Astrocyte (in vitro differentiated cells and primary cell): Measurements from ENCODE around the gene TBRG4. TPM values are rescaled to one million over a fixed set of nuclear protein-coding genes. Genes with fewer than 3 reads are reported as not detected.

Source experiments
- DNase-seq: peaks from one replicate; pipeline ENCODE4 v3.0.0-alpha.2; 2010; ENCODE audit warnings: low read depth
- FAIRE-seq: peaks from 2 replicates; lab custom pipeline; 2011; peaks lifted over from hg19 to GRCh38; lab: Jason Lieb, UNC
- H2AFZ ChIP-seq: 2 replicates; pipeline ENCODE4 v1.6.0; 2012; ENCODE audit warnings: low read depth, low read length, inconsistent platforms
- H3K27ac ChIP-seq: 2 replicates; pipeline ENCODE4 v1.5.1; 2011; ENCODE audit warnings: low read depth, low read length, inconsistent platforms
- H3K27me3 ChIP-seq: 2 replicates; pipeline ENCODE4 v1.6.0; 2011; ENCODE audit warnings: low read length, inconsistent platforms; ENCODE audit not compliant: insufficient read depth
- H3K36me3 ChIP-seq: 2 replicates; pipeline ENCODE4 v1.5.1; 2011; ENCODE audit warnings: low read length, inconsistent platforms; ENCODE audit not compliant: insufficient read depth
- H3K4me1 ChIP-seq: 2 replicates; pipeline ENCODE4 v1.5.1; 2011; ENCODE audit warnings: low read length, inconsistent platforms; ENCODE audit not compliant: insufficient read depth
- H3K4me2 ChIP-seq: 2 replicates; pipeline ENCODE4 v1.6.0; 2012; ENCODE audit warnings: low read length, inconsistent platforms
- H3K4me3 ChIP-seq: 2 replicates; pipeline ENCODE4 v1.5.1; 2011; ENCODE audit warnings: low read depth, mild to moderate bottlenecking, low read length, inconsistent platforms; ENCODE audit not compliant: insufficient read depth
- H3K79me2 ChIP-seq: 2 replicates; pipeline ENCODE4 v1.6.0; 2012; ENCODE audit warnings: mild to moderate bottlenecking, low read length, inconsistent platforms; ENCODE audit not compliant: insufficient read depth
- H3K9ac ChIP-seq: 2 replicates; pipeline ENCODE4 v1.6.0; 2012; ENCODE audit warnings: mild to moderate bottlenecking, low read length, inconsistent platforms
- H3K9me3 ChIP-seq: 2 replicates; pipeline ENCODE4 v1.5.1; 2012; ENCODE audit warnings: low read depth, mild to moderate bottlenecking, low read length, inconsistent platforms; ENCODE audit not compliant: insufficient read depth
- H4K20me1 ChIP-seq: 2 replicates; pipeline ENCODE4 v1.6.0; 2012; ENCODE audit warnings: low read length, inconsistent platforms; ENCODE audit not compliant: insufficient read depth
- H3K27ac Mint-ChIP-seq: one replicate; pipeline ENCODE4 v1.8.0; 2021; ENCODE audit warnings: mild to moderate bottlenecking, mixed read lengths; ENCODE audit not compliant: unreplicated experiment
- H3K27me3 Mint-ChIP-seq: one replicate; pipeline ENCODE4 v1.8.0; 2021; ENCODE audit warnings: low read depth, mixed read lengths; ENCODE audit not compliant: unreplicated experiment
- H3K36me3 Mint-ChIP-seq: one replicate; pipeline ENCODE4 v1.8.0; 2021; ENCODE audit warnings: low read depth, mixed read lengths; ENCODE audit not compliant: unreplicated experiment
- H3K4me1 Mint-ChIP-seq: one replicate; pipeline ENCODE4 v1.8.0; 2021; ENCODE audit warnings: low read depth, mixed read lengths; ENCODE audit not compliant: unreplicated experiment
- H3K4me3 Mint-ChIP-seq: one replicate; pipeline ENCODE4 v1.8.0; 2021; ENCODE audit warnings: mild to moderate bottlenecking, moderate library complexity, mixed read lengths; ENCODE audit not compliant: unreplicated experiment
- H3K9me3 Mint-ChIP-seq: one replicate; pipeline ENCODE4 v1.8.0; 2021; ENCODE audit warnings: mild to moderate bottlenecking, mixed read lengths; ENCODE audit not compliant: unreplicated experiment
- EZH2 ChIP-seq: IDR thresholded peaks from 2 replicates; pipeline ENCODE4 v1.6.1; 2012; ENCODE audit warnings: mild to moderate bottlenecking, low read length, inconsistent platforms; ENCODE audit not compliant: insufficient read depth
- total RNA-seq: library from RNA; stranded (reverse); gene quantifications from 2 replicates; pipeline ENCODE4 v1.2.1, GENCODE V29; 2021
- TF ChIP-seq, protein P1 (sequence below): IDR thresholded peaks from 2 replicates; pipeline ENCODE4 v1.5.1; 2011; ENCODE audit warnings: low read depth, mild to moderate bottlenecking, inconsistent platforms, low read length, moderate library complexity; ENCODE audit not compliant: insufficient read depth

TBRG4 gene
- total RNA-seq, 1 donor from 2014 or later: 65.2 TPM

DNA sequence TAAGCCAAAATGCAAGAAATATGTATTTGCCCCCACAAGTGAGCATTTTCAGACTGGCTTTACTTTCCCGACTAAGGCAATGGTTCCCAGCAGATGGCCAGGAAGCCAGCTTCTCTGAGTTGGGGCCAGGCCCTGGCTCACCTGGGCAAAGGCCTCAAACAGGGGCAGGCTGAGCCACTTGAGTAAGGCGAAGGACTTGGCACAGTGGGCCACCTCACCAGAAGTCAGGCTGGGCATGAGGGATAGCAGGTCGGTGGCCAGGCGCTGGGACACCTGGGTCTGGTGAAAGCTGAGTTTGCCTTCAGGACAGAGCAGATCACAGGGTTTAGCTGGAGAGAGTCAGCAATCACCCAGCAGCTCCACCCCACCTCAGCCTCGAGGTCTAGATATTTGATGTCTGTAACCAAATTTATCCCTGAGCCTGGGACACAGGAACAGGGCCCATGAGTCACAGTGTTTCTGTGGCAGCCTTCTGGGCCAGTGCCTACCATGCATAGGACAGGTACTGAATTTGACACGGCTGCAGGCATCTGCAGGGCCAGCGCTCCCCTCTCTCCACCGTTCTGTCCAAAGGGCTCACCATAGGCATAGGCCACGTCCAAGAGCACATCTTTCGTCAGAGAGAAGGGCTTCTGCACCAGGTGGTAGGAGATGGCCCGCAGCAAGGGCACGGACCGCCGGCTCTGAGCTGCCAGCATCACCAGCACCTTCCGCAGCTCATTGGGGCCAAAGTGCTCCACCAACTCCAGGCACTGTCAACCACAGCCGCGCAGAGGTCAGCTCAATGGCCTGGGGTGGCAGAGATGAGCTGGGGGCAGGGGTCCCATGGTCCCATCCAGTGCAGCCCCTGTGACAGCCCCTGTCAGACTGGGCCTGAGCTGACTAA lies 7.3 kb downstream of the TBRG4 start:
- DNase-seq (no peak), FAIRE-seq (no peak)
- H3K27ac ChIP-seq: no peak overlapping the region
- peaks cover 56% of the 10 kb centered on the region for H3K79me2 ChIP-seq
- peaks cover 82% of the 10 kb centered on the region for H4K20me1 ChIP-seq
- H3K9me3 Mint-ChIP-seq: no peaks in the 10 kb centered on the region
- H2AFZ ChIP-seq: no peak overlapping the region
- no peak overlapping the region for H3K9ac ChIP-seq
- no peaks in the 10 kb centered on the region for H3K27me3 ChIP-seq
- peaks cover 6% of the 10 kb centered on the region for H3K36me3 Mint-ChIP-seq
- H3K4me3 Mint-ChIP-seq: no peak overlapping the region
- H3K9me3 ChIP-seq: no peaks in the 10 kb centered on the region
- no peaks in the 10 kb centered on the region for H3K27me3 Mint-ChIP-seq
- H3K4me2 ChIP-seq: no peak overlapping the region
- peaks cover 12% of the 10 kb centered on the region for H3K4me1 Mint-ChIP-seq
- TF ChIP-seq EZH2: no peak
- TF ChIP-seq, protein P1, sequence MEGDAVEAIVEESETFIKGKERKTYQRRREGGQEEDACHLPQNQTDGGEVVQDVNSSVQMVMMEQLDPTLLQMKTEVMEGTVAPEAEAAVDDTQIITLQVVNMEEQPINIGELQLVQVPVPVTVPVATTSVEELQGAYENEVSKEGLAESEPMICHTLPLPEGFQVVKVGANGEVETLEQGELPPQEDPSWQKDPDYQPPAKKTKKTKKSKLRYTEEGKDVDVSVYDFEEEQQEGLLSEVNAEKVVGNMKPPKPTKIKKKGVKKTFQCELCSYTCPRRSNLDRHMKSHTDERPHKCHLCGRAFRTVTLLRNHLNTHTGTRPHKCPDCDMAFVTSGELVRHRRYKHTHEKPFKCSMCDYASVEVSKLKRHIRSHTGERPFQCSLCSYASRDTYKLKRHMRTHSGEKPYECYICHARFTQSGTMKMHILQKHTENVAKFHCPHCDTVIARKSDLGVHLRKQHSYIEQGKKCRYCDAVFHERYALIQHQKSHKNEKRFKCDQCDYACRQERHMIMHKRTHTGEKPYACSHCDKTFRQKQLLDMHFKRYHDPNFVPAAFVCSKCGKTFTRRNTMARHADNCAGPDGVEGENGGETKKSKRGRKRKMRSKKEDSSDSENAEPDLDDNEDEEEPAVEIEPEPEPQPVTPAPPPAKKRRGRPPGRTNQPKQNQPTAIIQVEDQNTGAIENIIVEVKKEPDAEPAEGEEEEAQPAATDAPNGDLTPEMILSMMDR: no peak
- no peak overlapping the region for H3K4me3 ChIP-seq
- no peak overlapping the region for H3K27ac Mint-ChIP-seq
- H3K4me1 ChIP-seq: peaks cover 4% of the 10 kb centered on the region
- H3K36me3 ChIP-seq: peaks cover 60% of the 10 kb centered on the region

DNA sequence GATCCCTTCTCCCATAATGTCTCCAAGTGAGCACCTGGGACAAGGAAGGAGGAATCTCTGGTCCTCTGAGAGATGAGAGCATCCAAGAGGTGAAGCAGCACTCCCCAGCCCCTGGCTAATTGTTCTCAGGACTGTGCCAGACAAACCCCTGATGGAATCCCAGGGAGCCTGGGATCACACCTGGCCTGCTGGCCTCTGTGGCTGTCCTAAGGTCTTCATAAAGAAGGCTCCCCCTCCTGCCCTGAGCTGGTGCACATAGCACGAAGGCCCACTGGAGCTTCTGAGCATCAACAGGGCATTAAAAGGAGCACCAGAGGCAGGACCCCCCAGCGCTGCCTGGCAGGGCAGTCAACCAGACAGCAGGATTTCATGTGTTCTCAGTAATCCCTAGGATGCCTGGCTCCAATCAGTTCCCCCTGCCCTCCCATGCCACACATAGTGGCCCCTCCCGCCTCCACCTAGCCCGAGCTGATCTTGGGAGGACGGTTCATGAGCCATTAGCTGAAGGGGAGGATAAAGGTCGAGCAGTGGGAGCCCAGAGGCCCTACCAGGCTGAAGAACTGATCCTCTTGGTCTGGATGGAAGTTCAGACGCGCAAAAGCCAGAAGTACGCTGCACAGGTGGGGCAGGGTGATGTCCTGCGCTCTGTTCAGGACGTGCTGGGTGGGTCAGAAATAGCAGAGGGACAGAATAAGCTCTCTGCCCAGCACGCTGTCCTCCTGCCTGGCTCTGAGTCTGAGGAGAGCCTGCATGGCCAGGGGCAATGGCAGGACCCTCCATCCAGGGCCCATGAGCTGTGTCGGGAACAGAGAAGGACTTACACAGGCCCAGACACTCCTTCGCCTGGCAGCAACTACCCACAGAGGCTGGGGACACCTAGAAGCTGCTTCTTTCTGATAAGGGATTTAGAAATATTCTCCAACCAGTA lies 8.4 kb downstream of the TBRG4 start:
- FAIRE-seq (no peak), DNase-seq (no peak)
- Histone ChIP-seq H3K9me3 (no peaks in the 10 kb centered on the region), H3K36me3 (peaks cover 53% of the 10 kb centered on the region), H3K4me1 (peaks cover under 1% of the 10 kb centered on the region), H3K4me3 (no peak overlapping the region), H3K27me3 (no peaks in the 10 kb centered on the region), H3K9ac (no peak overlapping the region), H4K20me1 (peaks cover 70% of the 10 kb centered on the region), H2AFZ (no peak overlapping the region), H3K4me2 (no peak overlapping the region), H3K27ac (no peak overlapping the region), H3K79me2 (peaks cover 44% of the 10 kb centered on the region)
- TF ChIP-seq, protein P1: no peak
- TF ChIP-seq EZH2: no peak
- Mint-ChIP-seq H3K4me1 (peaks cover 10% of the 10 kb centered on the region), H3K27me3 (no peaks in the 10 kb centered on the region), H3K36me3 (peaks cover 6% of the 10 kb centered on the region), H3K9me3 (no peaks in the 10 kb centered on the region), H3K27ac (no peak overlapping the region), H3K4me3 (no peak overlapping the region)
